Progenitor cell of endocrine pancreas (in vitro differentiated cells): Measurements from ENCODE around the gene CYP4A22. TPM values are rescaled to one million over a fixed set of nuclear protein-coding genes. Genes with fewer than 3 reads are reported as not detected.

Source experiments
- DNase-seq: peaks from one replicate; pipeline ENCODE4 v3.0.0; 2021; ENCODE audit warnings: low spot score; ENCODE audit not compliant: unreplicated experiment
- H3K27ac Mint-ChIP-seq: 2 replicates; pipeline ENCODE4 v1.8.0; 2021; ENCODE audit warnings: mild to moderate bottlenecking, moderate library complexity, mixed read lengths
- H3K27me3 Mint-ChIP-seq: 2 replicates; pipeline ENCODE4 v1.8.0; 2021; ENCODE audit warnings: mixed read lengths
- H3K36me3 Mint-ChIP-seq: 2 replicates; pipeline ENCODE4 v1.8.0; 2022; ENCODE audit warnings: mixed read lengths; ENCODE audit not compliant: insufficient read depth
- H3K4me1 Mint-ChIP-seq: 2 replicates; pipeline ENCODE4 v1.8.0; 2021; ENCODE audit warnings: low read depth, mixed read lengths
- H3K4me3 Mint-ChIP-seq: 2 replicates; pipeline ENCODE4 v1.8.0; 2021; ENCODE audit warnings: low read depth, mild to moderate bottlenecking, moderate library complexity, mixed read lengths
- H3K9me3 Mint-ChIP-seq: 2 replicates; pipeline ENCODE4 v1.8.0; 2021; ENCODE audit warnings: low read depth, mixed read lengths
- CTCF ChIP-seq: fragments of 200-600 bp; sonication (generic); IDR thresholded peaks from one replicate; pipeline ENCODE4 v1.5.0; 2021; ENCODE audit warnings: antibody characterized with exemption, mild to moderate bottlenecking; ENCODE audit not compliant: unreplicated experiment
- total RNA-seq: library from RNA; stranded (reverse); gene quantifications from 2 replicates; pipeline ENCODE4 v1.2.1, GENCODE V29; 2021

CYP4A22 gene
- total RNA-seq, 1 donor from 2014 or later: not detected

DNA sequence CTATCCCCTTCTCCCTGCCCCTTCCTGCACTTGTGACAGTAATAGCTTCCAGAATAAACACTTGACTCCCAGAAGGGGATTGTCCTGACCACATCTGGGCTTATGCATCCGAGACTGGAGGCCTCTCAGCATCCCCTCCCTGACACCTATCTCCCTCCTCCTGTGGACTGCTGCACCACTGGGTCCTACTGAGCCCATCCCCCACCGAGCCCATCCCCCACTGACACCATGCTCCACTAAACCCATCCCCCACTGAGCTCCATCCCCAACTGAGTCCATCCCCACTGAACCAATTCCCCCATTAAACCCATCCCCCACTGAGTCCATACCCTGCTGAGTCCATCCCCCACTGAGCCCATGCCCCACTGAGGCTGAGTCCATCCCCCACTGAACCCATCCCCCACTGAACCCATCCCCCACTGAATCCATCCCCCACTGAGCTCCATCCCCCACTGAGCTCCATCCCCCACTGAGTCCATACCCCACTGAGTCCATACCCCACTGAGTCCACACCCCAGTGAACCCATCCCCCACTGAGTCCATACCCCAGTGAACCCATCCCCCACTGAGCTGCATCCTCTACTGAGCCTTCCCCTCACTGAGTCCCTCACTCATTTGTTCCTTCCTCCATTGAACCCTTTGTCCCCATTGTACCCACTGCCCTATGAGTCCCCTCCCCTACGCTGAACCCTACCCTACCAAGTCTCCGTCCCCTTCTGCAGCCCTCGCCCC lies 47.0 kb downstream of the CYP4A22 start:
- Mint-ChIP-seq H3K4me1 (peaks cover 7% of the 10 kb centered on the region), H3K36me3 (no peaks in the 10 kb centered on the region), H3K4me3 (no peak overlapping the region), H3K27ac (no peak overlapping the region), H3K9me3 (no peaks in the 10 kb centered on the region), H3K27me3 (peaks cover 26% of the 10 kb centered on the region)
- no peak for TF ChIP-seq CTCF
- DNase-seq: no peak

DNA sequence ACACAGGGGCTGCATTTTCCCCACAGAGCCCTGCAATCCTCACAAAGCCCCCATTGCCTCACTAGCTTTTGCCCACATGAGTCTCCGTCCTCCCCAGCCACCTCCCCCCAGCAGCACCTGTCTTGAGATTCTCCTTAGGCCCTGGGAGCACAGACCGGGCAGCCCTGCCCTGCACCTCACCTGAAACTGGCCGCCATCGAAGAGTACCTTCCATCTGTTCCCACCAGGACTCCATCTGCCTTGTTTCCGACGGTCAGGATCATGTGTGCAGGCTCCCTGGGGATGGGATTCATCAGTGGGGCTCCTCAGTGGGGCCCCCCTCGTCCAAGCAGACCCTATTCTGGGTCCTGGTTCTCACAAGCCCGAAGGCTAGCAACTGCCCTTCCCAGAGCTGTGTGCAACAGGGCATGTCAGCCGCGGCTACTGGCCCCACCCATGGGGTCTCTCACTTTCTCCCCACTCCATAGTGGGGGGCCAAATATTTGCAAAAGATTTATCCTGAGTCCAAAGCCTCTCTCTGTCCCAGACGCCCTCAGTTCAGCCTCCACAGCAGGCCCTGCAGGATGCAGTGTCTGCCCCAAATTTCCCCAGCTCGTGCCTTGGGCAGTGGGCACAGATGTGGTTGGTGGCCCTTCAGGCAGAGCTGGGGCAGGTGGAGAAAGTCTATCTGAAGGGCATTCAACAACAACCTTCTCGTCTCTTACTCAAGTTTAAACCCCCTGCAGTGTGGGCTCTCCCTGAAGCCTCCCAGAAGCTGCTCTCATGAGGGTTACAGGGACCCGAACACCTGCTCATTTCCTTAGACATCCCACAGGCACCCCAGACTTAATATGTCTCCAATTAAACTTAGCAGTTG lies 47.8 kb downstream of the CYP4A22 start:
- Mint-ChIP-seq H3K4me3 (no peak overlapping the region), H3K4me1 (peaks cover 4% of the 10 kb centered on the region), H3K27me3 (peaks cover 20% of the 10 kb centered on the region), H3K9me3 (no peaks in the 10 kb centered on the region), H3K27ac (no peak overlapping the region), H3K36me3 (no peaks in the 10 kb centered on the region)
- no peak for TF ChIP-seq CTCF
- no peak for DNase-seq

DNA sequence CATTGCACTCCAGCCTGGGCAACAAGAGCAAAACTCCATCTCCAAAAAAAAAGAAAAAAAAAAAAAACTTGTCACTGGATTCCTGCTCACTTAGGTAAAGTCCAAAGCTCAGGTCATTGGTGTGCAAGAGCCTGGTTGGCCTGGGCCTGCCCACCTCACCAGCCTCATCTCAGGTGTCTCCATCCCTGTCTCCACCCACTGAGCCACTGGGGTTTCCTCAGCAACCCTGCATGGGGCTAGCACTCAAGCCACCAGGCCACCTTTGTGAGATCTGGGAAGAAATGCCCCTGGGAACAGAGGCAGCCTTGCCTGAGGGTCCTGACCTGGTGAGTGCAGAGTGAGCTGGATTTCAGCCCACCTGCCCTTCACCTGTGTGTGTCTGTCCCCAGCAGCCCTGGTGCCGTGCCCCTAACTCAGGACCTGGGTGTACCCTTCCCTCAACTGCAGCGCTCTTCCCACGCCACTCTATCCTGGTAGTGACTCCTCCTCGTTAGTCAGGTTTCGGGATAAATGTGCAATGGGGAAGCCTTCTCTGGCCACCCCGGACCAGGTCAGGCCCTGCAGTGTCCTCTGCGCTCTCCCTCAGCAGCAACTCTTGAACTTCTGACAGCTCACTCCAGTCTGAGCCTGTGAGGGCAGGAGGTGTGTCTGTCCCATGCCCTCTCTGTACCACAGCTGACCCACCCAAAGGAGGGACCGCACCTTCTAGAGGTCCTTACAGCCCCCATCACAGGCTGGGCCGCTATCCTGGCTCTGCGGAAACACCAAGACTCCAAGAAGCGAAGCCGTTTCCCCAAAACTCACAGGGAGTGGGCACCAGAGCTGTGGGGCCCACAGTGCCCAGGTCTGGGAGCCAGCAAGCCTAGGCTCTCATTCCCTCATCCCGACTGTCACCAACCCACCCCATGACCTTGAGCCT lies 49.3 kb downstream of the CYP4A22 start:
- no peak for TF ChIP-seq CTCF
- no peak overlapping the region for H3K4me3 Mint-ChIP-seq
- no peak overlapping the region for H3K27ac Mint-ChIP-seq
- H3K9me3 Mint-ChIP-seq: no peaks in the 10 kb centered on the region
- H3K27me3 Mint-ChIP-seq: peaks cover 12% of the 10 kb centered on the region
- no peaks in the 10 kb centered on the region for H3K36me3 Mint-ChIP-seq
- no peak for DNase-seq
- peaks cover 4% of the 10 kb centered on the region for H3K4me1 Mint-ChIP-seq

DNA sequence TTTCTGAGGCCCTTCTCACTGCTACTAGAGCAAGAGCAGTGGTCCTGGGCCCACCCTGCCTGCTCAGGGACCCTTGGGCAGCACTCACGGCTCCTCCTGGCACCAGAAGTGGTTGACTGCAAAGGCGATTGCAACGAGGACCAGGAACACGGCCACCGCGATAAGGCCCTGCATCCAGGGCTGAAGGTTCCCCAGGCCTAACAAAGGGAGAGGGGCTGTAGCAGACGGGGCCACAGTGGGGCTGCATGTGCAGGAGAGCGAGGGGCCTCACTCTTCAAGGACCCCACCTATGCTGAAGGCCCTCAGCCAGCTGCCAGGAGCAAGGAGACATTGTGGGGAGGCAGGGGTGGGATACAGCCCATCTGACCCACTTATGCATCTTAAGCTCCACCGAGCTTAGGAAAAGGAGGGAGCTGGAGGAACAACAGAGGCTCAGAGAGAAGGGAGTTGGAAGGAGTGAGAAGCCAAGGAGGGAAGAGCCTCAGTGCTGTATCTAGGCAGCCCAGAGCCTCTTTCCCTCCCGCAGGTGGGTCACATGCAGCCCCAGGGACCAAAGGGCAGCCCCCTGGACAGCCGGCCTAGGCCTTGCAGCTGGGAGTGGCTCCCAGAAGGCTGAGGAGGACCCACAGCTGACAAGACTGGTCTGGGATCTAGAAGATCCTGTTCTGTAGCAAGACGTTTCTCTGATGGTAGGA lies 50.1 kb downstream of the CYP4A22 start:
- Mint-ChIP-seq H3K9me3 (no peaks in the 10 kb centered on the region), H3K36me3 (no peaks in the 10 kb centered on the region), H3K4me1 (peaks cover 11% of the 10 kb centered on the region), H3K27ac (no peak overlapping the region), H3K27me3 (peaks cover 8% of the 10 kb centered on the region), H3K4me3 (no peak overlapping the region)
- no peak for DNase-seq
- no peak for TF ChIP-seq CTCF
